OCI-LY1 (cell line): ENCODE measurements around the gene RCAN1.

Experiments used
- H2AFZ ChIP-seq: fragments of 200-600 bp; sonication (generic), shearing (Covaris generic); 2 replicates; pipeline ENCODE4 v1.6.0; 2014; ENCODE audit warnings: antibody characterized with exemption, mild to moderate bottlenecking, low read length
- H3F3A ChIP-seq: fragments of 200-600 bp; sonication (generic), shearing (Covaris generic); 2 replicates; pipeline ENCODE4 v1.6.0; 2014; ENCODE audit warnings: mild to moderate bottlenecking, antibody characterized with exemption, low read length, moderate library complexity; ENCODE audit not compliant: insufficient read depth
- H3K27ac ChIP-seq: fragments of 200-600 bp; sonication (generic); 2 replicates; pipeline ENCODE4 v1.5.1; 2014; ENCODE audit warnings: low read length, mixed run types, mild to moderate bottlenecking, low read depth; ENCODE audit not compliant: poor library complexity, severe bottlenecking
- H3K27me3 ChIP-seq: fragments of 200-600 bp; sonication (generic); 2 replicates; pipeline ENCODE4 v1.6.0; 2014; ENCODE audit warnings: antibody characterized with exemption, mild to moderate bottlenecking, low read length, moderate library complexity; ENCODE audit not compliant: insufficient read depth
- H3K36me3 ChIP-seq: fragments of 200-600 bp; sonication (generic); 2 replicates; pipeline ENCODE4 v1.6.1; 2014; ENCODE audit warnings: mild to moderate bottlenecking, antibody characterized with exemption, low read length, moderate library complexity, mixed read lengths; ENCODE audit not compliant: insufficient read depth
- H3K4me1 ChIP-seq: fragments of 200-600 bp; sonication (generic); 2 replicates; pipeline ENCODE4 v1.5.1; 2014; ENCODE audit warnings: mild to moderate bottlenecking, low read length, moderate library complexity; ENCODE audit not compliant: insufficient read depth, severe bottlenecking
- H3K4me2 ChIP-seq: fragments of 200-600 bp; sonication (generic), shearing (Covaris generic); 2 replicates; pipeline ENCODE4 v1.6.1; 2014; ENCODE audit warnings: low read length
- H3K4me3 ChIP-seq: fragments of 200-600 bp; sonication (generic); 2 replicates; pipeline ENCODE4 v1.5.1; 2014; ENCODE audit warnings: low read length, low read depth, mild to moderate bottlenecking, mixed read lengths; ENCODE audit not compliant: poor library complexity, severe bottlenecking
- H3K79me2 ChIP-seq: fragments of 200-600 bp; shearing (Covaris generic); 2 replicates; pipeline ENCODE4 v1.6.1; 2016; ENCODE audit warnings: mixed run types, low read length, mixed read lengths; ENCODE audit not compliant: insufficient read depth
- H3K9ac ChIP-seq: fragments of 200-600 bp; sonication (generic), shearing (Covaris generic); 2 replicates; pipeline ENCODE4 v1.6.1; 2014; ENCODE audit warnings: mild to moderate bottlenecking, low read length, mixed read lengths
- H3K9me2 ChIP-seq: fragments of 200-600 bp; sonication (generic), shearing (Covaris generic); 2 replicates; pipeline ENCODE4 v1.6.1; 2014; ENCODE audit warnings: low read depth, mild to moderate bottlenecking, low read length, mixed read lengths
- H3K9me3 ChIP-seq: fragments of 200-600 bp; shearing (Covaris generic); 2 replicates; pipeline ENCODE4 v1.6.1; 2014; ENCODE audit warnings: low read length, mixed read lengths
- H4K20me1 ChIP-seq: fragments of 200-600 bp; sonication (generic), shearing (Covaris generic); 2 replicates; pipeline ENCODE4 v1.6.0; 2016; ENCODE audit warnings: mild to moderate bottlenecking, low read length; ENCODE audit not compliant: insufficient read depth
- CTCF ChIP-seq: fragments of 200-600 bp; sonication (generic), shearing (Covaris generic); IDR thresholded peaks from 2 replicates; pipeline ENCODE4 v1.5.1; 2017; ENCODE audit warnings: mild to moderate bottlenecking, antibody characterized with exemption, low read length, moderate library complexity, mixed read lengths
- EZH2 ChIP-seq: fragments of 200-600 bp; sonication (generic), shearing (Covaris generic); IDR thresholded peaks from 2 replicates; pipeline ENCODE4 v1.8.0; 2017; ENCODE audit warnings: borderline replicate concordance, mixed run types, mild to moderate bottlenecking, antibody characterized with exemption, low read length, moderate library complexity, mixed read lengths

Gene RCAN1

GRCh38 chr21:34590520-34590919 lies 24.4 kb downstream of the RCAN1 start:
- H3K79me2 ChIP-seq = no peaks in the 10 kb centered on the region
- no peaks in the 10 kb centered on the region for H3F3A ChIP-seq
- no peak overlapping the region for H3K4me3 ChIP-seq
- no peaks in the 10 kb centered on the region for H3K9me2 ChIP-seq
- no peaks in the 10 kb centered on the region for H3K4me1 ChIP-seq
- H3K27ac ChIP-seq = no peak overlapping the region
- TF ChIP-seq CTCF (no peak), EZH2 (no peak)
- H3K36me3 ChIP-seq = no peaks in the 10 kb centered on the region
- H4K20me1 ChIP-seq = no peaks in the 10 kb centered on the region
- H3K27me3 ChIP-seq = no peaks in the 10 kb centered on the region
- no peak overlapping the region for H3K9ac ChIP-seq
- H2AFZ ChIP-seq = no peak overlapping the region
- no peak overlapping the region for H3K4me2 ChIP-seq
- peaks cover 5% of the 10 kb centered on the region for H3K9me3 ChIP-seq

- Histone ChIP-seq H3K4me1 (no peaks in the 10 kb centered on the region), H4K20me1 (no peaks in the 10 kb centered on the region), H3K4me2 (no peak overlapping the region), H3K79me2 (no peaks in the 10 kb centered on the region), H3F3A (no peaks in the 10 kb centered on the region), H3K36me3 (no peaks in the 10 kb centered on the region), H3K9me3 (peaks cover 5% of the 10 kb centered on the region), H3K27me3 (no peaks in the 10 kb centered on the region), H3K9ac (no peak overlapping the region), H3K9me2 (no peaks in the 10 kb centered on the region), H2AFZ (no peak overlapping the region), H3K27ac (no peak overlapping the region), H3K4me3 (no peak overlapping the region)
- TF ChIP-seq CTCF = no peak
- TF ChIP-seq EZH2 = no peak
Observed at GRCh38 chr21:34589511-34590282, 25.2 kb downstream of the RCAN1 start.

- Histone ChIP-seq H3F3A (no peaks in the 10 kb centered on the region), H3K9me2 (no peaks in the 10 kb centered on the region), H3K9ac (no peak overlapping the region), H3K79me2 (no peaks in the 10 kb centered on the region), H3K4me1 (no peaks in the 10 kb centered on the region), H3K4me2 (no peak overlapping the region), H4K20me1 (no peaks in the 10 kb centered on the region), H3K9me3 (peaks cover 5% of the 10 kb centered on the region), H3K27ac (no peak overlapping the region), H2AFZ (no peak overlapping the region), H3K36me3 (no peaks in the 10 kb centered on the region), H3K4me3 (no peak overlapping the region), H3K27me3 (no peaks in the 10 kb centered on the region)
- no peak for TF ChIP-seq EZH2
- TF ChIP-seq CTCF = no peak
Observed at GRCh38 chr21:34583926-34584563, 30.9 kb downstream of the RCAN1 start.
